Measurements from ENCODE around the gene RALB. TPM values are rescaled to one million over a fixed set of nuclear protein-coding genes. Genes with fewer than 3 reads are reported as not detected.

Gene RALB
- polyA plus RNA-seq, 1 donor (not counting 4 experiments of a cell fraction or from before 2014, with no cell fraction given): 80.8 TPM

DNA sequence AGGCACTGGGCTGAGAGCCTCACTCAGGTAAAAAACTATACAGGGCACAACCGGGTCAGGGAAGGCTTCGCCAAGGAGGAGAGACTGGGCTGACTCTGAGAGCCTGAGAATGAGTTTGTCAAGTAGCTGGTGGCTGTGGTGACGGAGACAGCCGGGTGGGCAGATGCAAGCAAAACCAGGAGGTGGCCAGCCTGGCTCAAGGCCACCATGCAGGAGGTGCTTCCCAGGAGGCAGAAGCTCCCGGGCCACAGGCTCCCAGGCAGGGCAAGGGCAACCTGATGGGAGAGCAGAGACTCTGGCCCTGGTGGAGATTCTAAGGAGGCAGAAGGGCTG lies 90.4 kb downstream of the RALB start:
- no peaks in the 10 kb centered on the region for H3K79me2 ChIP-seq (ENCODE audit: control insufficient read depth, insufficient read depth, low read length)
- peaks cover 3% of the 10 kb centered on the region for H3K4me1 ChIP-seq (ENCODE audit: control insufficient read depth, extremely low read depth, insufficient read depth, low read length)
- dilution Hi-C loops (cut with MboI; ENCODE audit: extremely low pct_ligation_motif_present, low sequenced_read_pairs): no loop called here
- no peak overlapping the region for H2AFZ ChIP-seq (ENCODE audit: control insufficient read depth, low read length)
- TF ChIP-seq, protein P1, sequence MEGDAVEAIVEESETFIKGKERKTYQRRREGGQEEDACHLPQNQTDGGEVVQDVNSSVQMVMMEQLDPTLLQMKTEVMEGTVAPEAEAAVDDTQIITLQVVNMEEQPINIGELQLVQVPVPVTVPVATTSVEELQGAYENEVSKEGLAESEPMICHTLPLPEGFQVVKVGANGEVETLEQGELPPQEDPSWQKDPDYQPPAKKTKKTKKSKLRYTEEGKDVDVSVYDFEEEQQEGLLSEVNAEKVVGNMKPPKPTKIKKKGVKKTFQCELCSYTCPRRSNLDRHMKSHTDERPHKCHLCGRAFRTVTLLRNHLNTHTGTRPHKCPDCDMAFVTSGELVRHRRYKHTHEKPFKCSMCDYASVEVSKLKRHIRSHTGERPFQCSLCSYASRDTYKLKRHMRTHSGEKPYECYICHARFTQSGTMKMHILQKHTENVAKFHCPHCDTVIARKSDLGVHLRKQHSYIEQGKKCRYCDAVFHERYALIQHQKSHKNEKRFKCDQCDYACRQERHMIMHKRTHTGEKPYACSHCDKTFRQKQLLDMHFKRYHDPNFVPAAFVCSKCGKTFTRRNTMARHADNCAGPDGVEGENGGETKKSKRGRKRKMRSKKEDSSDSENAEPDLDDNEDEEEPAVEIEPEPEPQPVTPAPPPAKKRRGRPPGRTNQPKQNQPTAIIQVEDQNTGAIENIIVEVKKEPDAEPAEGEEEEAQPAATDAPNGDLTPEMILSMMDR (optimal IDR thresholded peaks at IDR 0.05 in 1 of 3, IDR thresholded peaks at IDR 0.05 in 1 of 3, conservative IDR thresholded peaks at IDR 0.05 in 1 of 3; ENCODE audit: extremely low read depth in 1 of 3, insufficient read depth in 2 of 3, low read length in 3 of 3): no peak
- no peak for TF ChIP-seq EZH2 (IDR thresholded peaks at IDR 0.05; ENCODE audit: low read length)
- no peak overlapping the region for H3K4me3 ChIP-seq (ENCODE audit: control insufficient read depth in 2 of 3, extremely low read depth in 1 of 3, insufficient read depth in 2 of 3, low read depth in 1 of 3, low read length in 3 of 3)
- H3K9ac ChIP-seq (ENCODE audit: control insufficient read depth, extremely low read depth, insufficient read depth, low read length): no peak overlapping the region
- no peaks in the 10 kb centered on the region for H3K9me1 ChIP-seq (ENCODE audit: control insufficient read depth, extremely low read depth, insufficient read depth, low read length)
- no peaks in the 10 kb centered on the region for H3K36me3 ChIP-seq (ENCODE audit: control insufficient read depth in 2 of 2, extremely low read depth in 1 of 2, insufficient read depth in 2 of 2, low read length in 2 of 2)
- FAIRE-seq (no peak), DNase-seq (ENCODE audit: low read depth, low spot score) (no peak)
- no peak overlapping the region for H3K27ac ChIP-seq (ENCODE audit: control insufficient read depth, insufficient read depth, low read length)
- H3K27me3 ChIP-seq (ENCODE audit: control insufficient read depth, extremely low read depth, insufficient read depth, low read length): peaks cover 57% of the 10 kb centered on the region
- no peak overlapping the region for H3K4me2 ChIP-seq (ENCODE audit: control insufficient read depth, extremely low read depth, insufficient read depth, low read depth, low read length)
- H3K9me3 ChIP-seq (ENCODE audit: control insufficient read depth, low read depth, low read length): no peaks in the 10 kb centered on the region
- no peaks in the 10 kb centered on the region for H4K20me1 ChIP-seq (ENCODE audit: control insufficient read depth, extremely low read depth, insufficient read depth, low read length)

DNA sequence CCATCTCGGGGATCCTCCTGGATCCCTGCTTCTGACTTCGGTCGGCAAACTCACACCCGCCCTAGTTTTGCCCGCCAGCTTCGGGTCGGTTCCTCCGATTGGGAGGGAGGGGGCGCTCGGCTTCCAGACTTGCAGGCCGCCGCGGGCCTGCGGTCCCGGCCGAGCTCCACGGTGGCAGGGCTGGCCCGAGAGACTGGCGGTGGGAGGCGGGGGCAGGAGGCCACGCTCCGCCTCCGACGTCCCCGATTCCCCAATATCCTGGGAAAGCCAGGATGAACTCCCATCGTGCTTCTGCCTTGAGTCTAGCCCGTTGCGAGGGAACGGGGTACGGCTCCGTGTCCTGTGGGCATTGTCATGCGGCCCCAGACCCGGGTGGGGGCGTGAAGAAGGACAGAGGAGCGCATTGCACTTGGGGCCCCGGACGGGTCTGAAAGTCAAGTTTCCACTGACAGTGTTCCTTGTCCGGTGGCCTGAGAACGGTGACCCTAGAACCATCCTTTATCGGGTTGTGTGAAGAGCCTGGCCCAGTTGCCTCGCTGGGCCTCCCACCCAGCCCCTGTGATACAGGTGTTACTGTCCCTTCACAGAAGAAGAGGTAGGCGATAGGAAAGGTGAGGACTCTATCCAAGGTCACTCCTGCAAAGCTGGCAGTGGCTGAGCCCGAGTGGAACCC lies 90.9 kb downstream of the RALB start:
- no peaks in the 10 kb centered on the region for H3K9me3 ChIP-seq (ENCODE audit: control insufficient read depth, low read depth, low read length)
- peak overlapping the region in 1 of 3 experiments; percentile 29 for H3K4me3 ChIP-seq (ENCODE audit: control insufficient read depth in 2 of 3, extremely low read depth in 1 of 3, insufficient read depth in 2 of 3, low read depth in 1 of 3, low read length in 3 of 3)
- peaks cover 61% of the 10 kb centered on the region for H3K27me3 ChIP-seq (ENCODE audit: control insufficient read depth, extremely low read depth, insufficient read depth, low read length)
- H4K20me1 ChIP-seq (ENCODE audit: control insufficient read depth, extremely low read depth, insufficient read depth, low read length): no peaks in the 10 kb centered on the region
- H3K27ac ChIP-seq (ENCODE audit: control insufficient read depth, insufficient read depth, low read length): no peak overlapping the region
- FAIRE-seq: no peak
- H3K4me1 ChIP-seq (ENCODE audit: control insufficient read depth, extremely low read depth, insufficient read depth, low read length): peaks cover 3% of the 10 kb centered on the region
- peak overlapping the region; percentile 29 for H3K4me2 ChIP-seq (ENCODE audit: control insufficient read depth, extremely low read depth, insufficient read depth, low read depth, low read length)
- dilution Hi-C loops (cut with MboI; ENCODE audit: extremely low pct_ligation_motif_present, low sequenced_read_pairs): no loop called here
- H2AFZ ChIP-seq (ENCODE audit: control insufficient read depth, low read length): no peak overlapping the region
- no peaks in the 10 kb centered on the region for H3K9me1 ChIP-seq (ENCODE audit: control insufficient read depth, extremely low read depth, insufficient read depth, low read length)
- H3K9ac ChIP-seq (ENCODE audit: control insufficient read depth, extremely low read depth, insufficient read depth, low read length): no peak overlapping the region
- TF ChIP-seq, protein P1 (optimal IDR thresholded peaks at IDR 0.05 in 1 of 3, IDR thresholded peaks at IDR 0.05 in 1 of 3, conservative IDR thresholded peaks at IDR 0.05 in 1 of 3; ENCODE audit: extremely low read depth in 1 of 3, insufficient read depth in 2 of 3, low read length in 3 of 3): peak; percentile 66 to 86 (median 82)
- TF ChIP-seq EZH2 (IDR thresholded peaks at IDR 0.05; ENCODE audit: low read length): peak; percentile 83
- no peaks in the 10 kb centered on the region for H3K36me3 ChIP-seq (ENCODE audit: control insufficient read depth in 2 of 2, extremely low read depth in 1 of 2, insufficient read depth in 2 of 2, low read length in 2 of 2)
- no peak for DNase-seq (ENCODE audit: low read depth, low spot score)
- no peaks in the 10 kb centered on the region for H3K79me2 ChIP-seq (ENCODE audit: control insufficient read depth, insufficient read depth, low read length)

Small RNA genes lying within 50 kb of the gene (small RNA-seq; reads per million reads assigned to genes)
- gene MTND4LP14 (ENCODE audit: insufficient read length in 3 of 3, low read depth in 3 of 3, low replicate concordance in 1 of 3): 0 reads per million in 3 experiments

Other genes with a start within 250 kb of the RALB start
- 13.3 to 17.8 TPM (median 15.6 TPM) in 3 replicates for gene EPB41L5, start 239.8 kb upstream of the RALB start, polyA plus RNA-seq
- 7.8 to 27.8 TPM (median 13.4 TPM) in 3 replicates for gene TMEM185B, start 29.5 kb upstream of the RALB start, polyA plus RNA-seq
- 0.01 to 0.02 TPM in 2 of 3 replicates, not detected in the other for gene INHBB, start 93.3 kb downstream of the RALB start, polyA plus RNA-seq